GM19328 (cell line): ENCODE data around the gene PHF5A.

ENCODE experiments used
- ATAC-seq: cut with Tn5 transposase; IDR thresholded peaks from one replicate; pipeline ENCODE4 v1.9.1; 2021; ENCODE audit warnings: mild to moderate bottlenecking, moderate library complexity; ENCODE audit not compliant: unreplicated experiment

Gene PHF5A

DNA sequence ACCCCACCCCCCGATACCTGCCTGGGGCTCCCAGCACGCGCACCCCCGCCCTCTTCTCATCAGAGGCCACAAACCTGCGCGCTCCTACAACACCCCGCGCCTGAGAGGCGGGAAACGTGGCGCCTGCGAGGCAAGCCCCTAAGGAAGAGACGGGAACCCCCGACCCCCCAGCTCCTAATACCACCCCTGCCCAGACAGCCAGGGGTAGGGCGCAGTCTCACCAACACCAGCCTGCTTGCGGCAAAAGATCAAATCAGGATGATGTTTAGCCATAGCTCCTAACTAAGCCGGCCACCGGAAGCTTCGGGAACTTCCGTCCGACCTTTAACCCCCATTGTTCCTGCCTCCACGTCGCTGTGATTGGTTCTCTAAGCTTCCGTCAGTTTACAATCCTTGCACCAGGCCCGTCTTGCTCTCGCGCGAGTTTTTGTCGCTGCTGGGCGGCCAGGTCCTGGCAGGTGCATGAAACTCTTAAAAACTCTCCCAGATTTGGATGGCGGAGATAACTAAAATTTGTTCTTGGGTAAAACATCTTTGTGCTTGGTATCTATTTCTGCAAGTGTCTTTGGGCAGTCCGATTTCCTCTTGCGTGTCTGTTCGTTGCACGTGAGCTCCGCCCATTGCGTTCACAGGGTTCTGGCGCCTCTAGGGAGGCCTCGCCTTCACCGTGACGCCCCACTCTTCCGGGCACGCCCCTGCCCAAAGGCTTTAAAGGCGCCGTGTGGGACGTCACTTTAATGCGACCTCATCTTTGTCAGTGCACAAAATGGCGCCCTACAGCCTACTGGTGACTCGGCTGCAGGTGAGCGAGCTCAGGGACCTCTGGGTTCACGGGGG lies at the start of gene PHF5A, which contains the start of gene ACO2:
TSS of gene PHF5A (minus strand) at position 312 of the 837 bp plus-strand sequence. CDS start at position 273, 39 bp downstream.
TSS of gene ACO2 (plus strand) at position 737 of the 837 bp plus-strand sequence. CDS start at position 767, 30 bp downstream.
- peak; percentile 91 for ATAC-seq

GRCh38 chr22:41518048-41518347 lies 49.5 kb upstream of the PHF5A start:
- ATAC-seq: no peak

DNA sequence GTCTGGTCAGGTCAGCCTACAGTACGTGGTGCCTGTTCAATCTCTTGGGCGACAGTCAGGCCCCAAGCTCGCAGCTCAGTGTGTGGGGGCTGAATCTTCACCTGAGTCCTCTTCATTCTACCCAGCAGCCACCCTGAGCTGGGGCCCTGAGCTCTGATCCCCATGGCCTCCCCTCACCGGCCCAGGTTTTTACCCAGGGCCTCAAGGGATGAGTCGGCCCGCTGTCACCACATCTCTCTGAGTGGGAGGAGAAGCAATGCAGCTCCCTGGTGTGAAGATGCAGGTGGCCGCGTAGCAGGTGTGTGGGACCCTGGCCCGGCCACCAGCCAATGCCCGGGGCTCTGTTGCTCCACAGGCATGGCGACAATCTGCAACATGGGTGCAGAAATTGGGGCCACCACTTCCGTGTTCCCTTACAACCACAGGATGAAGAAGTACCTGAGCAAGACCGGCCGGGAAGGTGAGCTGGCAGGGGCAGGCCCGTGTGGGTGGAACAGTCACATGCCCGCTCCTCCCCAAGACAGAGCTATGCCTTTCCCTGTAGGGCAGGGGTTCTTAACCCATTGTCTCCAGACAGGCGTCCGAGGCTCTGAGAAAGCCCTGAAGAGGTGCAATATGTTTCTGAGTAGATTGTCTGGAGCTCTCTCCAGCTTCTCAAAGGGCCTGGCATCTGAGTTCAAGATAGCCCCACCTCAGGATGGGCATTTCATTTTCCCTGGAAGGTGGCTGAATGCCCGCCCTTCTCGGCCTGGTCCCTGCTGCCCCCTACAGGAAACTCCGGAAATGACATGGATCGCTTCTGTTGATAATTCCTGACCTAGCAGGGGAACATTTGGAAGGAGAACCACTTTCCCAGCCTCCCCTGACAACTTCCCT lies 48.9 kb upstream of the PHF5A start:
- no peak for ATAC-seq

DNA sequence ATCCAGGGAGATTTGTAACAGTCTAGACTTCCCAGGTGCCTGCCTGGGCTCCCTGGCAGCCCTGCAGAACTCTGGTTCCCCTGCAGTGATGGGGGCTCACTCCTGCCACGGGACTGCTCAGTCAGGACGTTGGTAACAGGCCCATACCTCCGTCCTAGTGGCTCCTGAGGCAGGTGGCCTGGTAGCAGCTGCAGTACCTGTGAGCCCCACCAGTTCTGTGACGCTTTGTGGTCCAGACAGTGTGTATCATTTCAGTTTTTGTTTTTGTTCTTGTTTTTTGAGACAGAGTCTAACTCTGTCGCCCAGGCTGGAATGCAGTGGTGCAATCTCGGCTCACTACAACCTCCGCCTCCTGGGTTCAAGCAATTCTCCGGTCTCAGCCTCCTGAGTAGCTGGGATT lies 48.0 kb upstream of the PHF5A start:
- ATAC-seq: no peak

DNA sequence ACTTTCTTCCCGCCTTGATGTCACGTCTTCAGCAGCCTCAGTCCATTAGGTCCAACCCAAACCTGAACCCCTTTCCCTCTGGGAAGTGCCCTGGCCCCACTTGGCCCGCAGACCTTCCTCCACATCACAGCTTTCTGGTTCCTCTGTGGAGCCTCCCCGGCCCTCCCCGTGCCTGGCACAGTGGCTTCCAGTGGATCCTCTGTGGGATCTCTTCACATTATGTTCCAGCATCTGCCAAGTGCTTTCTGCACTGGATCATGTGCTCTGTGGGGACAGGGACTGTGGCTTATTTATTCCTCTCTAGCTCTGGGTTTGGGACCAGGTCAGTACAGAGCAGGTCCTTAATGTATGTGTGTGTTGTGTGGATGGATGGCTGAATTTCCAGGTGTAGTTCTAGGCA lies 44.9 kb upstream of the PHF5A start:
- no peak for ATAC-seq

- ATAC-seq: no peak
These were observed 44.1 kb upstream of the PHF5A start for GRCh38 chr22:41512421-41513194.

DNA sequence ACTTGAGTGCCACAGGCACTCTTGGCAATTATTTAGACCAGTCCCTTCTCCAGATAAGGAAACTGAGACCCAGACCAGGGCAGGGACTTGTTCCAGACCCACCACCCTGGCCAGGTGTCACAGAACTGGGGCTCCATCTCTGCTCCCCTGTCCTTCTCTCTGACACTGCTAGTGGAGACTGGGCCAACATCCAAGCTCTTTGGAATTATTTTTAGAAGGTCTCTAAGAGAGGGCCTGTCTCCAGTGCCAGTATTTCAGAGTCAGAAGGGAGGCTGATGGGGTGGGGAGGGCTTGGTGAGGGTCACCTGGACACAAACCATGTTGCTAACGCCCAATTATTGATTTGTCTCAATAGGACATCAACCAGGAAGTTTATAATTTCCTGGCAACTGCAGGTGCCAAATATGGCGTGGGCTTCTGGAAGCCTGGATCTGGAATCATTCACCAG lies 43.1 kb upstream of the PHF5A start:
- no peak for ATAC-seq

- no peak for ATAC-seq
These were observed 40.3 kb upstream of the PHF5A start for GRCh38 chr22:41508770-41509170.

GRCh38 chr22:41507330-41508063 lies 39.0 kb upstream of the PHF5A start:
- ATAC-seq: no peak

DNA sequence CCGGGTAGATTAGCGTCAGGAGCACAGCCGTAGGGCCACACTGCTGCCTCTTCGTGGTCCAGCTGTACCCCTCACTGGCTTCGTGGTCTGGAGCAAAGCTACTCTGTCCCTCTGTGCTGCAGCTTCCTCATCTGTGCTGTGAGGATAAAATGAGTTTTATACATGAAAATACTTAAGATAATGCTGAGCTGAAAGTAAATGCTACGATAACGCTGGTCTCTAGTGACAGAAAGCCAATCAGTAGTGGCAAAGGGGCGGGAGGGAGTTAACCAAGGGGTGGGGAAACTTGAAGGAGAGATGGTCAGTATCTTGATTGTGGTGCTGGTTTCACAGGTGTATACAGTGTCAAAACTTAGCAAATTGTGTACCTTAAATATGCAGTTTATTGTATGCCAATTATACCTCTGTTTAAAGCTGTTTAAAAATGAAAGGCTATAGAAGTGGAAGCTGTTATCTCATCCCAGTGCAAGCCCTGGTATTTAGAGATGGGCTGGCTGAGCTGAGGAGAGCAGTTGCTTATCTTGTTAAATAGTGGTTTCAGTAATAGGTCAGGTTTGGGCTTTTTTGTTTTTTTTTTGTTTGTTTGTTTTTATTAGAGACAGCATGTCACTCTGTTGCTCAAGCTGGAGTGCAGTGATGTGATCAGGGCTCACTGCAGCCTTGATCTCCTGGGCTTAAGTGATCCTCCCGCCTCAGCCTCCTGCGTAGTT lies 37.2 kb upstream of the PHF5A start:
- ATAC-seq: no peak

- no peak for ATAC-seq
These were observed 36.3 kb upstream of the PHF5A start for GRCh38 chr22:41504816-41505215.

DNA sequence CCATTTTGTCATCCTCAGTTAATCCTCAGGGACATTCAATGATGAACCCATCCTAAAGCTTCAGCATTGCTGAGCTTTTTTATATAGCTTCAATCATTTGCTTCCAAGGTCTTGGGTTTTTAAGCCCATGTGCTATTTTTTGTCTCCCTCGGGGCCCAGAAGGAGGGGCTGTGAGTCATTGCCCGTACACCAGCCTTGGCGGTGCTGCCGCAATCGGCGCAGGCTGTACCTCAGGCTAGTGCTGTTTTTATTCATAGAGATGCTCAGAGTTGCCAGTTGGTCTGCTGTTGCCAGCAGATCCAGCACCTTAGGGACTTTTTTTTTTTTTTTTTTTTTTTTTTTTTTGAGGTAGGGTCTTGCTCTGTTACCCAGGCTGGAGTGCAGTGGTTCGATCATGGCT lies 35.9 kb upstream of the PHF5A start:
- no peak for ATAC-seq

DNA sequence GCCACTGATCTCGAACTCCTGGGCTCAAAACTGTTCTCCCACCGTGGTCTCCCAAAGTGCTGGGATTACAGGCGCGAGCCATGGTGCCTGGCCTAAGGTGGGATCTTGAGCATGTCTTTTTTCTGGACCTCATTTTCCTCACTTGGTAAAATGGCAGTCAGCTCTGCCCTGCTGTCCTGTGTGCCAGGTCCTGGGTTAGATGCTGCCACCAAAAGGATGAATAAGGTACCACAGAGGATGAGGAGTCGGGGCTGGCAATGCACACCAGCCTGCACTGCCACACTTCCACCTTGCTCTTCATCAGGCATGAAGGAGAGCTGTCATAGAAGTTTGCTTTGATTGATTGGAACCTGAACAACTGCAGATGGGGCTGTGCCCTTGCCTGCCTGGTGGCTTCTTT lies 32.7 kb upstream of the PHF5A start:
- ATAC-seq: no peak

GRCh38 chr22:41500303-41500702 lies 31.8 kb upstream of the PHF5A start:
- ATAC-seq: no peak

GRCh38 chr22:41499624-41500280 lies 31.3 kb upstream of the PHF5A start:
- no peak for ATAC-seq

- ATAC-seq: no peak
These were observed 29.9 kb upstream of the PHF5A start for GRCh38 chr22:41498303-41498835.

DNA sequence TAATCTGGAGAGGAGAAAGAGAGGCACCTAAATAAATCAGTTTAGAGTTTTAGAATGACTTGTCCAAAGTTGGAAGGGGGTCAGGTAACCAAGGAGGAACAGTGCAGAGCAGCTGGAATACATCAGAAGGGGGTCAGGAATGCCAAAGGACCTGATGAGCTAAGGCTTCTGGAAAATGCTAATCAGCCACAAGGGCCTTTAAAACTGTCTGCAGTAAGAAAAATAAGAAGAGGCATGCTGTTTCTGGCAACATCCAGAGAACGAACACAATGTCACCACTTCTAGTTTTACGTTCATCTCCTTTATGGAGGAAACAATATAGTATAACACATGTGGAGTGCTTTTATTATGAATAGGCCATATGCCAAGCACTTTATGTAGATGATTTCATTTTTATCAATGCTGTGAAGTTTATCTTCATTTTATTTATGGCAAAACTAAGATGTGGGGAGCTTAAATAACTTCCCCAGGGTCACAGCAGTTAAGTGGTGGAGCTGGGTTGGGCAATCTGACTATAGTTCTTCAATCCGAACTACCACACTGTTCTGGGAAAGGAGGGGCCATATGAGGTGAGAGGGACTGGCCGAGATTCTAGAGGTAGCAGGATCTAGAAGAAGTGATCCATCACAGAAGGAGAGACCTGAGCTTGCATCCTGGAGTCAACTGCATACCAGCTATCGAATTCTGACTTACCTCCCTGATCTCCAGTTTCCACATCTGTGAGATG lies 23.0 kb upstream of the PHF5A start:
- no peak for ATAC-seq

DNA sequence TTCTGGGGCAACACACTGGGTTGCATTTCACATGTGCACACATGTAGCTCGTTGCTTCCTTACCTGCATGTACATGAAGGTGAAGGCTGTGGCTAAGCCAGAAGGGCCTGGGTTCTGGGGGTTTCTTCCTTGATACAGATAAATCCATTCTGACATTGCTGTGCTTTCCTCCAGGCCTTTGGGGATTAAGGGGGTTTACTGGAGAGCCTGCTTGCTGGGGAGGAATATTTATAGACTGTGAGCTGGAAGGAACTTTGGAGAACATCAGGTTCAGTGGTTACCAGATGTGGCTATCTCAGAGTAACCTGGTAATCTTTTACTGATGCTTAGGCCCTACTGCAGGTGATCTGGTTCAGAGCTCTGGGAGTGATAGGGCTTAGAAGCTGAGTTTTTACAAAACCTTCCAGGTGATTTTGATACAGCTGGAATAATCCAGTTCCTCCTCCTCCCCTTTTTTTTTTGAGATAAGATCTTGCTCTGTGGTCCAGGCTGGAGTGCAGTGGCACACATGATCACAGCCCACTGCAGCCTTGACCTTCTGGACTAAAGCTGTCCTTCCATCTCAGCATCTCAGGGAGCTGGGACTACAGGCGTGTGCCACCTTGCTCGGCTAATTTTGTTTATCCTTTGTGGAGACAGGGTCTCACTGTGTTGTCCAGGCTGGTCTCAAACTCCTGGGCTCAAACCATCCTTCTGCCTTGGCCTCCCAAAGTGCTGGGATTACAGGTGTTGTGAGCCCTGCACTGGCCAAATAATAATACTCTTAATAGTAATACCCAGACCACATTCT lies 20.3 kb upstream of the PHF5A start:
- ATAC-seq: no peak
